HEK293 (cell line): Measurements from ENCODE around the gene KRT15.

ENCODE experiments used
- CTCF ChIA-PET: fragments of 350-600 bp; formaldehyde crosslinking; extraction: SDS; loops from one replicate; lab custom pipeline; 2021; ENCODE audit warnings: antibody characterized with exemption; lab: Yijun Ruan, JAX
- POLR2A ChIA-PET: fragments of 300-600 bp; formaldehyde crosslinking; extraction: SDS; loops from one replicate; lab custom pipeline; 2020; ENCODE audit warnings: antibody characterized with exemption, inconsistent platforms; lab: Yijun Ruan, JAX
- H3K27ac ChIP-seq: fragments of 200-500 bp; sonication (Bioruptor generic); 2 replicates; pipeline ENCODE4 v1.5.1; 2014; ENCODE audit warnings: low read depth, low read length, control low read depth, inconsistent platforms; ENCODE audit errors: extremely low read depth
- H3K36me3 ChIP-seq, 2 experiments: fragments of 200-500 bp in 1 of 2; sonication (Bioruptor generic) in 1 of 2; 1 replicate in 1 of 2; 2 replicates in 1 of 2; pipeline ENCODE4 v1.5.1; 2014 to 2017; ENCODE audit warnings: inconsistent platforms in 2 of 2, low read length in 2 of 2; ENCODE audit not compliant: control insufficient read depth in 2 of 2, insufficient read depth in 1 of 2
- H3K4me1 ChIP-seq: fragments of 200-500 bp; sonication (Bioruptor generic); 2 replicates; pipeline ENCODE4 v1.5.1; 2014; ENCODE audit warnings: mild to moderate bottlenecking, low read length, inconsistent platforms; ENCODE audit not compliant: control insufficient read depth, insufficient read depth
- H3K4me3 ChIP-seq: 2 replicates; pipeline ENCODE4 v1.5.1; 2011; ENCODE audit warnings: low read depth, mild to moderate bottlenecking, control low read depth, low read length, moderate library complexity
- H3K9me3 ChIP-seq: fragments of 200-500 bp; sonication (Bioruptor generic); 2 replicates; pipeline ENCODE4 v1.5.1; 2014; ENCODE audit warnings: low read depth, low read length, inconsistent platforms; ENCODE audit not compliant: control insufficient read depth, insufficient read depth
- GLIS2 ChIP-seq: fragments of 450-650 bp; formaldehyde crosslinking; IDR thresholded peaks from 2 replicates; pipeline ENCODE4 v1.5.1; 2016; ENCODE audit warnings: missing biosample characterization, missing genetic modification characterization
- HOXA7 ChIP-seq: sonication (generic); formaldehyde crosslinking; IDR thresholded peaks from 2 replicates; pipeline ENCODE4 v1.8.1; 2022; ENCODE audit warnings: missing genetic modification reagents, borderline replicate concordance
- MZF1 ChIP-seq: fragments of 450-650 bp; formaldehyde crosslinking; IDR thresholded peaks from 2 replicates; pipeline ENCODE4 v1.5.1; 2017; ENCODE audit warnings: missing biosample characterization, missing genetic modification characterization, borderline replicate concordance
- ZNF112 ChIP-seq: fragments of 450-650 bp; formaldehyde crosslinking; IDR thresholded peaks from 2 replicates; pipeline ENCODE4 v1.5.0; 2017; ENCODE audit warnings: missing biosample characterization, missing genetic modification characterization
- ZNF214 ChIP-seq: fragments of 450-650 bp; formaldehyde crosslinking; IDR thresholded peaks from 2 replicates; pipeline ENCODE4 v1.5.1; 2017; ENCODE audit warnings: missing biosample characterization, mild to moderate bottlenecking, missing genetic modification characterization, borderline replicate concordance
- ZNF324 ChIP-seq: fragments of 450-650 bp; formaldehyde crosslinking; IDR thresholded peaks from 2 replicates; pipeline ENCODE4 v1.5.1; 2016; ENCODE audit warnings: missing biosample characterization, missing genetic modification characterization
- ZNF341 ChIP-seq: fragments of 450-650 bp; formaldehyde crosslinking; IDR thresholded peaks from 2 replicates; pipeline ENCODE4; 2016; ENCODE audit warnings: low read depth, missing biosample characterization, missing genetic modification characterization
- ZNF394 ChIP-seq: fragments of 450-650 bp; formaldehyde crosslinking; IDR thresholded peaks from 2 replicates; pipeline ENCODE4 v1.5.1; 2016; ENCODE audit warnings: missing biosample characterization, missing genetic modification characterization, mild to moderate bottlenecking, moderate library complexity, borderline replicate concordance
- ZNF48 ChIP-seq: fragments of 450-650 bp; formaldehyde crosslinking; IDR thresholded peaks from 2 replicates; pipeline ENCODE4 v1.5.1; 2016; ENCODE audit warnings: missing biosample characterization, missing genetic modification characterization
- ZNF510 ChIP-seq: fragments of 450-650 bp; formaldehyde crosslinking; IDR thresholded peaks from 2 replicates; pipeline ENCODE4 v1.5.1; 2018; ENCODE audit warnings: mild to moderate bottlenecking, missing genetic modification characterization, missing biosample characterization; ENCODE audit not compliant: insufficient replicate concordance
- ZNF514 ChIP-seq: fragments of 450-650 bp; formaldehyde crosslinking; IDR thresholded peaks from 2 replicates; pipeline ENCODE4 v1.5.1; 2016; ENCODE audit warnings: missing biosample characterization, missing genetic modification characterization
- ZNF530 ChIP-seq: fragments of 450-650 bp; formaldehyde crosslinking; IDR thresholded peaks from 2 replicates; pipeline ENCODE4 v1.5.1; 2016; ENCODE audit warnings: low read depth, missing biosample characterization, missing genetic modification characterization
- ZNF629 ChIP-seq: fragments of 450-650 bp; formaldehyde crosslinking; IDR thresholded peaks from 2 replicates; pipeline ENCODE4 v1.5.1; 2017; ENCODE audit warnings: missing biosample characterization, missing genetic modification characterization
- ZNF747 ChIP-seq: fragments of 450-650 bp; formaldehyde crosslinking; IDR thresholded peaks from 2 replicates; pipeline ENCODE4 v1.5.1; 2016; ENCODE audit warnings: missing biosample characterization, missing genetic modification characterization
- TF ChIP-seq, protein P1 (sequence below): fragments of 450-650 bp; formaldehyde crosslinking; IDR thresholded peaks from 2 replicates; pipeline ENCODE4 v1.5.1; 2016; ENCODE audit warnings: missing biosample characterization, missing genetic modification characterization
- TF ChIP-seq, protein P2 (sequence below): fragments of 450-650 bp; formaldehyde crosslinking; IDR thresholded peaks from 2 replicates; pipeline ENCODE4 v1.5.1; 2016; ENCODE audit warnings: missing biosample characterization, missing genetic modification characterization
- TF ChIP-seq, protein P3 (sequence below): fragments of 450-650 bp; formaldehyde crosslinking; conservative IDR thresholded peaks from 2 replicates; pipeline ENCODE4 v1.5.1; 2016; ENCODE audit warnings: low read depth, missing biosample characterization, missing genetic modification characterization
- TF ChIP-seq, protein P4 (sequence below): fragments of 450-650 bp; IDR thresholded peaks from 2 replicates; pipeline ENCODE4 v1.5.1; 2018; ENCODE audit warnings: missing biosample characterization, missing genetic modification characterization

KRT15 gene

DNA sequence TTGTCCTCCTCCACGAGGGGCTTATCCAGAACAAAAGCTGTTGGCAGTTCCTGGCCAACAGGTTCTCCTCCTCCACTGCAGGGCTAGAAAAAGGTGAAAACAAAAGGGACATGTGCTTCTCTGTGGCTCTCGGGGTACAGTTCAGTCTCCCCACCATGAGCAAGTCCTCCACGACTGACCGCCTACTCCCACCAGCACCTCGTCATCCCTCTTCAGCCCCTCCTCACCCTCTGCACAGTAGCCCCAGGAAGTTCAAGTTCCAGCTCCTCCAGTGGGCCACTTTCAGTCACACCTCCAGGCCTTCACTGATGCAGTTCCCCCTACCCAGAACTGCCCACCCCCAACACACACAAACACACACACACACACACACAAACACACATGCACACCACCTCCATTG, 33.8 kb upstream of the KRT15 start (continued):
- TF ChIP-seq ZNF530 (tag by site-specific recombination) (no peak), ZNF510 (tag by site-specific recombination) (no peak), ZNF324 (tag by site-specific recombination) (no peak), ZNF48 (tag by site-specific recombination) (no peak)
- TF ChIP-seq, protein P1, sequence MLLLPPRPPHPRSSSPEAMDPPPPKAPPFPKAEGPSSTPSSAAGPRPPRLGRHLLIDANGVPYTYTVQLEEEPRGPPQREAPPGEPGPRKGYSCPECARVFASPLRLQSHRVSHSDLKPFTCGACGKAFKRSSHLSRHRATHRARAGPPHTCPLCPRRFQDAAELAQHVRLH (tag by site-specific recombination) = no peak
- TF ChIP-seq, protein P2, sequence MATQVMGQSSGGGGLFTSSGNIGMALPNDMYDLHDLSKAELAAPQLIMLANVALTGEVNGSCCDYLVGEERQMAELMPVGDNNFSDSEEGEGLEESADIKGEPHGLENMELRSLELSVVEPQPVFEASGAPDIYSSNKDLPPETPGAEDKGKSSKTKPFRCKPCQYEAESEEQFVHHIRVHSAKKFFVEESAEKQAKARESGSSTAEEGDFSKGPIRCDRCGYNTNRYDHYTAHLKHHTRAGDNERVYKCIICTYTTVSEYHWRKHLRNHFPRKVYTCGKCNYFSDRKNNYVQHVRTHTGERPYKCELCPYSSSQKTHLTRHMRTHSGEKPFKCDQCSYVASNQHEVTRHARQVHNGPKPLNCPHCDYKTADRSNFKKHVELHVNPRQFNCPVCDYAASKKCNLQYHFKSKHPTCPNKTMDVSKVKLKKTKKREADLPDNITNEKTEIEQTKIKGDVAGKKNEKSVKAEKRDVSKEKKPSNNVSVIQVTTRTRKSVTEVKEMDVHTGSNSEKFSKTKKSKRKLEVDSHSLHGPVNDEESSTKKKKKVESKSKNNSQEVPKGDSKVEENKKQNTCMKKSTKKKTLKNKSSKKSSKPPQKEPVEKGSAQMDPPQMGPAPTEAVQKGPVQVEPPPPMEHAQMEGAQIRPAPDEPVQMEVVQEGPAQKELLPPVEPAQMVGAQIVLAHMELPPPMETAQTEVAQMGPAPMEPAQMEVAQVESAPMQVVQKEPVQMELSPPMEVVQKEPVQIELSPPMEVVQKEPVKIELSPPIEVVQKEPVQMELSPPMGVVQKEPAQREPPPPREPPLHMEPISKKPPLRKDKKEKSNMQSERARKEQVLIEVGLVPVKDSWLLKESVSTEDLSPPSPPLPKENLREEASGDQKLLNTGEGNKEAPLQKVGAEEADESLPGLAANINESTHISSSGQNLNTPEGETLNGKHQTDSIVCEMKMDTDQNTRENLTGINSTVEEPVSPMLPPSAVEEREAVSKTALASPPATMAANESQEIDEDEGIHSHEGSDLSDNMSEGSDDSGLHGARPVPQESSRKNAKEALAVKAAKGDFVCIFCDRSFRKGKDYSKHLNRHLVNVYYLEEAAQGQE (tag by site-specific recombination) = no peak

DNA sequence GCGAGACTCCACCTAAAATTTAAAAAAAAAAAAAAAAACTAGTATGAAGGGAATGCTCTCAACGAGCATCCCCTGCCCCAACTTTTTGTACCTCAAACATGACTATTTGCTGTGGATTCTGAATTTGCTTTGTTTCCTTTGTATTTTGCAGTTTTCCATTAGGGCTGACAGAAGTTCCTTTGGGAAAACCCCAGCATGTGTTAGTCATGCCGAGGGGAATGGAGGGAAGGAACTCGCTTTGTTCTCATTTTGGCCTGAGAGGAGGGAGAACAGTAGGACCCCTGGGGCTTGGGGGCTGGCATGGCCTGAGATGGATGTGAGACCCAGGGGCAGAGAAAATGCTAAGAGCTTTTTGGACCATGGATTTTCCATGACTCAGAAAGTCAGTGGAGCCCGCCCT, 32.7 kb upstream of the KRT15 start:
- POLR2A ChIA-PET = interaction anchor here (1.5 kb wide), 1 partner anchor 235 kb away, joined by 3 read pairs; the partner anchor contains the start of gene JUP
- Histone ChIP-seq H3K9me3 (no peaks in the 10 kb centered on the region), H3K4me1 (no peaks in the 10 kb centered on the region), H3K36me3 (no peaks in the 10 kb centered on the region), H3K27ac (no peak overlapping the region)
- TF ChIP-seq, protein P3, sequence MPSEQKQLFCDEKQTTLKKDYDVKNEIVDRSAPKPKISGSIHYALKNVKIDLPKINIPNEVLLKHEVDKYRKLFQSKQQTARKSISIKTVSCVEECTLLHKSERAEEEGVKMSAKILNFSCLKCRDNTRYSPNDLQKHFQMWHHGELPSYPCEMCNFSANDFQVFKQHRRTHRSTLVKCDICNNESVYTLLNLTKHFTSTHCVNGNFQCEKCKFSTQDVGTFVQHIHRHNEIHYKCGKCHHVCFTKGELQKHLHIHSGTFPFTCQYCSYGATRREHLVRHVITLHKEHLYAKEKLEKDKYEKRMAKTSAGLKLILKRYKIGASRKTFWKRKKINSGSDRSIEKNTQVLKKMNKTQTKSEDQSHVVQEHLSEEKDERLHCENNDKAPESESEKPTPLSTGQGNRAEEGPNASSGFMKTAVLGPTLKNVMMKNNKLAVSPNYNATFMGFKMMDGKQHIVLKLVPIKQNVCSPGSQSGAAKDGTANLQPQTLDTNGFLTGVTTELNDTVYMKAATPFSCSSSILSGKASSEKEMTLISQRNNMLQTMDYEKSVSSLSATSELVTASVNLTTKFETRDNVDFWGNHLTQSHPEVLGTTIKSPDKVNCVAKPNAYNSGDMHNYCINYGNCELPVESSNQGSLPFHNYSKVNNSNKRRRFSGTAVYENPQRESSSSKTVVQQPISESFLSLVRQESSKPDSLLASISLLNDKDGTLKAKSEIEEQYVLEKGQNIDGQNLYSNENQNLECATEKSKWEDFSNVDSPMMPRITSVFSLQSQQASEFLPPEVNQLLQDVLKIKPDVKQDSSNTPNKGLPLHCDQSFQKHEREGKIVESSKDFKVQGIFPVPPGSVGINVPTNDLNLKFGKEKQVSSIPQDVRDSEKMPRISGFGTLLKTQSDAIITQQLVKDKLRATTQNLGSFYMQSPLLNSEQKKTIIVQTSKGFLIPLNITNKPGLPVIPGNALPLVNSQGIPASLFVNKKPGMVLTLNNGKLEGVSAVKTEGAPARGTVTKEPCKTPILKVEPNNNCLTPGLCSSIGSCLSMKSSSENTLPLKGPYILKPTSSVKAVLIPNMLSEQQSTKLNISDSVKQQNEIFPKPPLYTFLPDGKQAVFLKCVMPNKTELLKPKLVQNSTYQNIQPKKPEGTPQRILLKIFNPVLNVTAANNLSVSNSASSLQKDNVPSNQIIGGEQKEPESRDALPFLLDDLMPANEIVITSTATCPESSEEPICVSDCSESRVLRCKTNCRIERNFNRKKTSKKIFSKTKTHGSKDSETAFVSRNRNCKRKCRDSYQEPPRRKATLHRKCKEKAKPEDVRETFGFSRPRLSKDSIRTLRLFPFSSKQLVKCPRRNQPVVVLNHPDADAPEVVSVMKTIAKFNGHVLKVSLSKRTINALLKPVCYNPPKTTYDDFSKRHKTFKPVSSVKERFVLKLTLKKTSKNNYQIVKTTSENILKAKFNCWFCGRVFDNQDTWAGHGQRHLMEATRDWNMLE (tag by site-specific recombination) = no peak
- TF ChIP-seq ZNF112 (no peak), MZF1 (no peak), ZNF341 (tag by site-specific recombination) (no peak), ZNF747 (tag by site-specific recombination) (no peak), ZNF214 (tag by site-specific recombination) (no peak), ZNF514 (no peak), ZNF394 (tag by site-specific recombination) (no peak), HOXA7 (CRISPR knock-in tag) (no peak), GLIS2 (no peak), ZNF629 (tag by site-specific recombination) (no peak)
- TF ChIP-seq, protein P4, sequence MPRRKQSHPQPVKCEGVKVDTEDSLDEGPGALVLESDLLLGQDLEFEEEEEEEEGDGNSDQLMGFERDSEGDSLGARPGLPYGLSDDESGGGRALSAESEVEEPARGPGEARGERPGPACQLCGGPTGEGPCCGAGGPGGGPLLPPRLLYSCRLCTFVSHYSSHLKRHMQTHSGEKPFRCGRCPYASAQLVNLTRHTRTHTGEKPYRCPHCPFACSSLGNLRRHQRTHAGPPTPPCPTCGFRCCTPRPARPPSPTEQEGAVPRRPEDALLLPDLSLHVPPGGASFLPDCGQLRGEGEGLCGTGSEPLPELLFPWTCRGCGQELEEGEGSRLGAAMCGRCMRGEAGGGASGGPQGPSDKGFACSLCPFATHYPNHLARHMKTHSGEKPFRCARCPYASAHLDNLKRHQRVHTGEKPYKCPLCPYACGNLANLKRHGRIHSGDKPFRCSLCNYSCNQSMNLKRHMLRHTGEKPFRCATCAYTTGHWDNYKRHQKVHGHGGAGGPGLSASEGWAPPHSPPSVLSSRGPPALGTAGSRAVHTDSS (tag by site-specific recombination) = no peak
- TF ChIP-seq, all 188 proteins: peak for 0
- no peak overlapping the region for H3K4me3 ChIP-seq
- CTCF ChIA-PET = interaction anchor here (0.6 to 16.6 kb wide), 14 partner anchors 8 to 693 kb away, joined by 3 to 546 read pairs (median 46); partner anchors contain the start of genes KRT20, KRT36 and KRT9
